Naive thymus-derived CD4-positive, alpha-beta T cell (primary cell): ENCODE measurements around the gene PLEKHG4B. TPM values are rescaled to one million over a fixed set of nuclear protein-coding genes. Genes with fewer than 3 reads are reported as not detected.
A peak's percentile ranks its signal among the peaks of the same experiment; 100 is the strongest.

ENCODE experiments used
- ATAC-seq: fragments of 150-1000 bp; cut with Tn5 transposase; 2 replicates; pipeline ENCODE4 v1.10.0; 2021; ENCODE audit warnings: mild to moderate bottlenecking, moderate library complexity
- CTCF ChIA-PET: fragments of 350-600 bp; sonication (Branson Sonifier 250); formaldehyde crosslinking; loops from one replicate; lab custom pipeline; 2021; ENCODE audit warnings: antibody characterized with exemption; lab: Charles Lee
- POLR2A ChIA-PET: fragments of 350-600 bp; sonication (Branson Sonifier 250); formaldehyde crosslinking; loops from one replicate; lab custom pipeline; 2021; ENCODE audit warnings: antibody characterized with exemption, inconsistent platforms; lab: Charles Lee
- DNase-seq, 9 donors: peaks; one replicate each; pipeline versions ENCODE4 v3.0.0 to v3.0.0-alpha.2; 2020 to 2022; ENCODE audit warnings: mixed read lengths in 1 of 9
- H3K27ac ChIP-seq: one replicate; pipeline ENCODE4 v1.7.0; 2013; ENCODE audit warnings: mild to moderate bottlenecking, low read depth, low read length, moderate library complexity
- H3K27me3 ChIP-seq, 2 donors: one replicate each; pipeline ENCODE4 v1.7.0; 2013; ENCODE audit warnings: low read length in 2 of 2, mild to moderate bottlenecking in 2 of 2, moderate library complexity in 2 of 2; ENCODE audit not compliant: control insufficient read depth in 2 of 2, insufficient read depth in 2 of 2
- H3K36me3 ChIP-seq, 3 experiments: 1 replicate in 2 of 3; 2 replicates in 1 of 3; pipeline ENCODE4 v1.7.0; 2013; ENCODE audit warnings: low read length in 3 of 3, mild to moderate bottlenecking in 3 of 3, moderate library complexity in 1 of 3; ENCODE audit not compliant: insufficient read depth in 3 of 3, control insufficient read depth in 2 of 3
- H3K4me1 ChIP-seq, 2 donors: one replicate each; pipeline ENCODE4 v1.7.0; 2013; ENCODE audit warnings: low read length in 2 of 2, mild to moderate bottlenecking in 2 of 2, moderate library complexity in 1 of 2; ENCODE audit not compliant: control insufficient read depth in 2 of 2, insufficient read depth in 2 of 2
- H3K4me3 ChIP-seq: 2 replicates; pipeline ENCODE4 v1.7.0; 2013; ENCODE audit warnings: mild to moderate bottlenecking, low read length
- H3K9me3 ChIP-seq, 3 experiments: 1 replicate in 2 of 3; 2 replicates in 1 of 3; pipeline ENCODE4 v1.7.0; 2013; ENCODE audit warnings: low read length in 3 of 3; ENCODE audit not compliant: control insufficient read depth in 2 of 3
- H3K27ac Mint-ChIP-seq, 9 donors: one replicate each; pipeline ENCODE4 v1.8.0; 2020 to 2022; ENCODE audit warnings: mixed read lengths in 9 of 9, mild to moderate bottlenecking in 8 of 9, moderate library complexity in 5 of 9, inconsistent platforms in 2 of 9
- H3K27me3 Mint-ChIP-seq, 5 donors: one replicate each; pipeline ENCODE4 v1.8.0; 2021 to 2022; ENCODE audit warnings: mixed read lengths in 5 of 5, mild to moderate bottlenecking in 1 of 5
- H3K36me3 Mint-ChIP-seq, 5 donors: one replicate each; pipeline ENCODE4 v1.8.0; 2020 to 2022; ENCODE audit warnings: mixed read lengths in 5 of 5, mild to moderate bottlenecking in 3 of 5, inconsistent platforms in 1 of 5
- H3K4me1 Mint-ChIP-seq, 7 donors: one replicate each; pipeline ENCODE4 v1.8.0; 2020 to 2022; ENCODE audit warnings: mixed read lengths in 7 of 7, mild to moderate bottlenecking in 3 of 7, inconsistent platforms in 1 of 7
- H3K4me3 Mint-ChIP-seq, 10 donors: one replicate each; pipeline ENCODE4 v1.8.0; 2020 to 2022; ENCODE audit warnings: mild to moderate bottlenecking in 10 of 10, mixed read lengths in 10 of 10, moderate library complexity in 6 of 10, inconsistent platforms in 2 of 10
- H3K9me3 Mint-ChIP-seq, 11 donors: one replicate each; pipeline ENCODE4 v1.8.0; 2020 to 2022; ENCODE audit warnings: mixed read lengths in 11 of 11, mild to moderate bottlenecking in 4 of 11, inconsistent platforms in 1 of 11, moderate library complexity in 1 of 11
- intact Hi-C, 2 donors: fragments of 100-400 bp; cut with micrococcal nuclease; formaldehyde crosslinking; loops; one replicate each; pipeline ENCODE4 v1.15.1; 2023
- polyA plus RNA-seq, 2 donors: library from polyadenylated mRNA; unstranded; fragments of 300-500 nt; fragmentation: Illumina TruSeq; gene quantifications; one replicate each; pipeline ENCODE4 v1.2.3, GENCODE V29; 2021
- total RNA-seq, 6 experiments: library from RNA in 5 of 6; stranded (reverse) in 5 of 6; gene quantifications; 1 replicate in 5 of 6; 2 replicates in 1 of 6; pipeline ENCODE4 v1.2.3 and lab custom pipeline; 2021 to 2026

PLEKHG4B gene
- total and polyA plus RNA-seq, 7 experiments from 2014 or later, result 0.39 to 2.0 TPM; not detected in 5

DNA sequence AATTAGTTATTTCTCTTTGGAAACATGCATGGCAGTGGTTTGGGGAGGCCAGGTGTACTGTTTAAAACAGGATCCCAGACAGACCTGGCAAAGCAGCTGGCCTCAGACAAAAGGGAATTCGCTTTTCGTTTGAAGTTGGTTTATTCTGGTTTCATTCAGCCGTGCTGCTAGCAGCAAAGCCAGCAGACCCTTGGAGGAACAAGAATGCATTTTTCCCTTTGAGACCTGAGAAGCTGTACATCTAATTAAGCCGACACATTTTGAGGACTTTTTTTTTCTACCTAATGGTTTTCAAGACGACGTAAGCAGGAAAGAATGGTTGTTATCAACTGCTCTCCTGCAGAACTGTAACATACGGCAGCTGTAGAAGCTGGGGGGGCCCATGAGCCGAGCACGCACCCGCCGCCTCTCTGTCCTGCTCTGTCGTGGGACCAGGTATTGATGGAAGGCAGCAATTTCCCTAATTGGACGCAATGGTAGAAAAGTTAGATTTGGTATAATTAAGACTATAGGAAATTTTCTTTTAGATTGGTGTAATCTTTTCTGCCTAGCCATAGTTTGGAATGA is 13.6 kb downstream of the PLEKHG4B start:
- no peak overlapping the region for H3K27ac ChIP-seq
- no peaks in the 10 kb centered on the region for H3K9me3 ChIP-seq
- CTCF ChIA-PET, result no interaction called here
- DNase-seq (no peak), ATAC-seq (no peak)
- Mint-ChIP-seq H3K9me3 (peaks cover 0 to 10% (median 0%) of the 10 kb centered on the region in 11 donors), H3K27me3 (peaks cover 0 to 6% (median 0%) of the 10 kb centered on the region in 5 donors), H3K4me1 (no peaks in the 10 kb centered on the region), H3K27ac (no peak overlapping the region), H3K4me3 (no peak overlapping the region), H3K36me3 (no peaks in the 10 kb centered on the region)
- H3K27me3 ChIP-seq, result no peaks in the 10 kb centered on the region
- no peak overlapping the region for H3K4me3 ChIP-seq
- H3K36me3 ChIP-seq, result no peaks in the 10 kb centered on the region
- no peaks in the 10 kb centered on the region for H3K4me1 ChIP-seq
- POLR2A ChIA-PET, result no interaction called here
- intact Hi-C loops, result no loop called here

GRCh38 chr5:106587-106986 is 14.6 kb downstream of the PLEKHG4B start:
- no peaks in the 10 kb centered on the region for H3K36me3 Mint-ChIP-seq

GRCh38 chr5:107526-107925 is 15.6 kb downstream of the PLEKHG4B start:
- H3K27me3 Mint-ChIP-seq, result peaks cover 0 to 6% (median 0%) of the 10 kb centered on the region in 5 donors
- no peak for DNase-seq
- no peak for ATAC-seq
- ChIA-PET POLR2A (no interaction called here), CTCF (no interaction called here)
- no peak overlapping the region for H3K27ac ChIP-seq
- no peaks in the 10 kb centered on the region for H3K4me1 ChIP-seq
- no peaks in the 10 kb centered on the region for H3K4me1 Mint-ChIP-seq
- no peak overlapping the region for H3K4me3 Mint-ChIP-seq
- H3K4me3 ChIP-seq, result no peak overlapping the region
- intact Hi-C loops, result no loop called here
- peaks cover 0 to 10% (median 0%) of the 10 kb centered on the region in 11 donors for H3K9me3 Mint-ChIP-seq
- H3K27ac Mint-ChIP-seq, result no peak overlapping the region
- no peaks in the 10 kb centered on the region for H3K27me3 ChIP-seq
- H3K36me3 ChIP-seq, result no peaks in the 10 kb centered on the region
- no peaks in the 10 kb centered on the region for H3K9me3 ChIP-seq
- H3K36me3 Mint-ChIP-seq, result no peaks in the 10 kb centered on the region

More at GRCh38 chr5:106587-106986, 14.6 kb downstream of the PLEKHG4B start:
- H3K4me3 Mint-ChIP-seq, result no peak overlapping the region
- peaks cover 0 to 10% (median 0%) of the 10 kb centered on the region in 11 donors for H3K9me3 Mint-ChIP-seq
- Histone ChIP-seq H3K4me3 (no peak overlapping the region), H3K27ac (no peak overlapping the region), H3K4me1 (no peaks in the 10 kb centered on the region), H3K9me3 (no peaks in the 10 kb centered on the region), H3K36me3 (no peaks in the 10 kb centered on the region), H3K27me3 (no peaks in the 10 kb centered on the region)
- CTCF ChIA-PET, result no interaction called here
- no peak overlapping the region for H3K27ac Mint-ChIP-seq
- H3K4me1 Mint-ChIP-seq, result no peaks in the 10 kb centered on the region
- ATAC-seq (peak; percentile 18), DNase-seq (no peak)
- peaks cover 0 to 6% (median 0%) of the 10 kb centered on the region in 5 donors for H3K27me3 Mint-ChIP-seq
- intact Hi-C loops, result no loop called here
- POLR2A ChIA-PET, result no interaction called here

GRCh38 chr5:109826-110225 is 17.9 kb downstream of the PLEKHG4B start:
- no peak overlapping the region for H3K27ac ChIP-seq
- Mint-ChIP-seq H3K27ac (no peak overlapping the region), H3K9me3 (peaks cover 0 to 10% (median 0%) of the 10 kb centered on the region in 11 donors), H3K4me1 (no peaks in the 10 kb centered on the region), H3K36me3 (no peaks in the 10 kb centered on the region), H3K4me3 (no peak overlapping the region), H3K27me3 (peaks cover 0 to 10% (median 2%) of the 10 kb centered on the region in 5 donors)
- no peaks in the 10 kb centered on the region for H3K9me3 ChIP-seq
- ChIA-PET CTCF (no interaction called here), POLR2A (no interaction called here)
- H3K4me1 ChIP-seq, result no peaks in the 10 kb centered on the region
- H3K36me3 ChIP-seq, result no peaks in the 10 kb centered on the region
- no peaks in the 10 kb centered on the region for H3K27me3 ChIP-seq
- intact Hi-C loops, result no loop called here
- DNase-seq (no peak), ATAC-seq (no peak)
- H3K4me3 ChIP-seq, result no peak overlapping the region

DNA sequence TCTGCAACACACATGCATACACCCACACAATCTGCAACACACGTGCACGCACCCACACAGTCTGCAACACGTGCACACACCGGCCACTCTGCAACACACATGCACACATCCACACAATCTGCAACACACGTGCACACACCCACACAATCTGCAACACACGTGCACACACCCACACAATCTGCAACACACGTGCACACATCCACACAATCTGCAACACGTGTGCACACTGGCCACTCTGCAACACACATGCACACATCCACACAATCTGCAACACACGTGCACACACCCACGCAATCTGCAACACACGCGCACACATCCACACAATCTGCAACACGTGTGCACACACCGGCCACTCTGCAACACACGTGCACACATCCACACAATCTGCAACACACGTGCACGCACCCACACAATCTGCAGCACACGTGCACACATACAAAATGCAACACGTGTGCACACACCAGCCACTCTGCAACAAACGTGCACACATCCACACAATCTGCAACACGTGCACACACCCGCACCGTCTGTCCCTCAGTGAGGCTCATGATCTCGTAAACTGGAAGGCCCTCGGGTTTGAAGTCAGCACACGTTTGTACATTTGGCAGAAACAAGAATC is 18.4 kb downstream of the PLEKHG4B start:
- ChIA-PET POLR2A (no interaction called here), CTCF (no interaction called here)
- H3K27ac Mint-ChIP-seq, result no peak overlapping the region
- H3K4me3 Mint-ChIP-seq, result no peak overlapping the region
- peaks cover 0 to 10% (median 0%) of the 10 kb centered on the region in 11 donors for H3K9me3 Mint-ChIP-seq
- DNase-seq, result no peak
- ATAC-seq, result no peak
- no peaks in the 10 kb centered on the region for H3K4me1 Mint-ChIP-seq
- no peaks in the 10 kb centered on the region for H3K36me3 ChIP-seq
- H3K27me3 Mint-ChIP-seq, result peaks cover 0 to 11% (median 2%) of the 10 kb centered on the region in 5 donors
- no peaks in the 10 kb centered on the region for H3K27me3 ChIP-seq
- H3K9me3 ChIP-seq, result no peaks in the 10 kb centered on the region
- H3K27ac ChIP-seq, result no peak overlapping the region
- intact Hi-C loops, result no loop called here
- H3K4me1 ChIP-seq, result no peaks in the 10 kb centered on the region
- no peak overlapping the region for H3K4me3 ChIP-seq
- no peaks in the 10 kb centered on the region for H3K36me3 Mint-ChIP-seq

DNA sequence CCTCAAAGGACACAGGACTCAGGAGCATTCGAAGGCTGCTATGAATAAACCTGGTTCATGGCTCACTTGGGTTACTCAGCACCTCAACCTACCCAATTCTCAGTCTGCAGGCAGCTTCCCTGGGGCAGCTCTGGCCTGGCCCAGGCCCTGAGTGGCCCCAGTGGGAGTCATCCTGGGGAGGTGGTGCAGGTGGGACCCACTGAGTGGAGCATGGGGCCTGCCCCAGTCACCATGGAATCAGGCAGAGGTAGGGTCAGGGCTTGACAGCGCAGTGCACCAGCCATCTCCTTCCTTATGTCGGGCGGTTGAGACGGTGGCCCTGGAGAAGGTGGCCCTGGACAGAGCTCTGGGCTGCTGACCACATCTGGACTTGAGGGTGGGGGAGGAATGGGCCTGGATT is 19.2 kb downstream of the PLEKHG4B start:
- intact Hi-C loops, result no loop called here

More for the DNA sequence above, 19.2 kb downstream of the PLEKHG4B start:
- CTCF ChIA-PET, result no interaction called here
- H3K27me3 ChIP-seq, result no peaks in the 10 kb centered on the region
- no peaks in the 10 kb centered on the region for H3K36me3 ChIP-seq
- no peak overlapping the region for H3K4me3 Mint-ChIP-seq
- H3K27ac ChIP-seq, result no peak overlapping the region
- no peak overlapping the region for H3K4me3 ChIP-seq
- H3K4me1 Mint-ChIP-seq, result no peaks in the 10 kb centered on the region
- H3K27ac Mint-ChIP-seq, result no peak overlapping the region
- peaks cover 0 to 10% (median 0%) of the 10 kb centered on the region in 11 donors for H3K9me3 Mint-ChIP-seq
- no peak for ATAC-seq
- no peaks in the 10 kb centered on the region for H3K36me3 Mint-ChIP-seq
- no peaks in the 10 kb centered on the region for H3K9me3 ChIP-seq
- POLR2A ChIA-PET, result no interaction called here
- no peaks in the 10 kb centered on the region for H3K4me1 ChIP-seq
- no peak for DNase-seq
- H3K27me3 Mint-ChIP-seq, result peaks cover 0 to 14% (median 4%) of the 10 kb centered on the region in 5 donors
